ENCODE results near the gene ICA1. TPM values are rescaled to one million over a fixed set of nuclear protein-coding genes. Genes with fewer than 3 reads are reported as not detected.

The ICA1 gene
- total RNA-seq, 1 experiment from 2014 or later: 0.19 TPM

GRCh38 chr7:8131694-8132605 is 130.0 kb downstream of the ICA1 start:
- H3K36me3 ChIP-seq (ENCODE audit: insufficient read depth, low read length): no peaks in the 10 kb centered on the region
- H3K4me1 ChIP-seq (ENCODE audit: low read length): no peaks in the 10 kb centered on the region
- no peaks in the 10 kb centered on the region for H3K27me3 ChIP-seq (ENCODE audit: low read length)
- no peak overlapping the region for H2AFZ ChIP-seq (ENCODE audit: low read length)
- no peak overlapping the region for H3K4me3 ChIP-seq (ENCODE audit: low read length)
- H3K27ac ChIP-seq (ENCODE audit: low read length): no peak overlapping the region
- H3K79me2 ChIP-seq (ENCODE audit: low read length): no peaks in the 10 kb centered on the region
- no peaks in the 10 kb centered on the region for H4K20me1 ChIP-seq (ENCODE audit: insufficient read depth, low read depth, low read length)
- H3K4me2 ChIP-seq (ENCODE audit: low read depth, low read length, poor library complexity, severe bottlenecking): no peak overlapping the region
- no peaks in the 10 kb centered on the region for H3K9me2 ChIP-seq (replicated peaks; ENCODE audit: insufficient read depth, low read length)
- H3K9ac ChIP-seq (ENCODE audit: low read length): no peak overlapping the region
- DNase-seq: no peak
- H3K9me3 ChIP-seq (ENCODE audit: low read length): no peaks in the 10 kb centered on the region

DNA sequence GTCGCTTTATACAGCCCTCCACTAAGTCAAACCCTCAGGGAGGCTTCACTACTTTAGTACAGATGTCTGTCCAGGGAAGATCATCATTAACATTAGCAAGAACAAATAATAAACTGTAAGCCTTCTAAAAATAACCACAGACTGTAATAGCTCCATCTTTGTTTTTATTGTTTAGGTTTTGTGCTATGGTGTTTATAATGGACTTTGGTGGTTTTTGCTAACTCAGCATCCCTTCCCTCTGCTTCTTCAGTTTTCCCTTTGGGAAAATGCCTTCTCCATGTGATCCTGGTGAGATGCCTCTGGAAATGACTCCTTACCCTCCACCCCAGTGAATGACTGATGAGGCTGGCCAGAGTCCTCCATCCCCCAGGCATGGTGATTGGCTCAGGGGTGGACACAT is 131.3 kb downstream of the ICA1 start:
- H3K79me2 ChIP-seq (ENCODE audit: low read length): no peaks in the 10 kb centered on the region
- no peak for DNase-seq
- H3K27ac ChIP-seq (ENCODE audit: low read length): no peak overlapping the region
- no peak overlapping the region for H2AFZ ChIP-seq (ENCODE audit: low read length)
- H4K20me1 ChIP-seq (ENCODE audit: insufficient read depth, low read depth, low read length): no peaks in the 10 kb centered on the region
- no peak overlapping the region for H3K4me3 ChIP-seq (ENCODE audit: low read length)
- H3K4me1 ChIP-seq (ENCODE audit: low read length): peaks cover 6% of the 10 kb centered on the region; the same call in 1 of the 2 replicates
- no peaks in the 10 kb centered on the region for H3K27me3 ChIP-seq (ENCODE audit: low read length)
- no peaks in the 10 kb centered on the region for H3K36me3 ChIP-seq (ENCODE audit: insufficient read depth, low read length)
- no peaks in the 10 kb centered on the region for H3K9me3 ChIP-seq (ENCODE audit: low read length)
- H3K9ac ChIP-seq (ENCODE audit: low read length): no peak overlapping the region
- no peak overlapping the region for H3K4me2 ChIP-seq (ENCODE audit: low read depth, low read length, poor library complexity, severe bottlenecking)
- no peaks in the 10 kb centered on the region for H3K9me2 ChIP-seq (replicated peaks; ENCODE audit: insufficient read depth, low read length)

- Histone ChIP-seq H3K4me1 (ENCODE audit: low read length) (peaks cover 11% of the 10 kb centered on the region; the same call in 1 of the 2 replicates), H3K4me2 (ENCODE audit: low read depth, low read length, poor library complexity, severe bottlenecking) (no peak overlapping the region), H3K27ac (ENCODE audit: low read length) (no peak overlapping the region), H3K27me3 (ENCODE audit: low read length) (no peaks in the 10 kb centered on the region), H3K4me3 (ENCODE audit: low read length) (no peak overlapping the region), H2AFZ (ENCODE audit: low read length) (no peak overlapping the region), H3K9me2 (replicated peaks; ENCODE audit: insufficient read depth, low read length) (no peaks in the 10 kb centered on the region), H3K36me3 (ENCODE audit: insufficient read depth, low read length) (no peaks in the 10 kb centered on the region), H3K9me3 (ENCODE audit: low read length) (no peaks in the 10 kb centered on the region), H3K9ac (ENCODE audit: low read length) (no peak overlapping the region), H4K20me1 (ENCODE audit: insufficient read depth, low read depth, low read length) (no peaks in the 10 kb centered on the region), H3K79me2 (ENCODE audit: low read length) (no peaks in the 10 kb centered on the region)
- DNase-seq: no peak
These were observed 132.7 kb downstream of the ICA1 start for GRCh38 chr7:8129318-8129659.

DNA sequence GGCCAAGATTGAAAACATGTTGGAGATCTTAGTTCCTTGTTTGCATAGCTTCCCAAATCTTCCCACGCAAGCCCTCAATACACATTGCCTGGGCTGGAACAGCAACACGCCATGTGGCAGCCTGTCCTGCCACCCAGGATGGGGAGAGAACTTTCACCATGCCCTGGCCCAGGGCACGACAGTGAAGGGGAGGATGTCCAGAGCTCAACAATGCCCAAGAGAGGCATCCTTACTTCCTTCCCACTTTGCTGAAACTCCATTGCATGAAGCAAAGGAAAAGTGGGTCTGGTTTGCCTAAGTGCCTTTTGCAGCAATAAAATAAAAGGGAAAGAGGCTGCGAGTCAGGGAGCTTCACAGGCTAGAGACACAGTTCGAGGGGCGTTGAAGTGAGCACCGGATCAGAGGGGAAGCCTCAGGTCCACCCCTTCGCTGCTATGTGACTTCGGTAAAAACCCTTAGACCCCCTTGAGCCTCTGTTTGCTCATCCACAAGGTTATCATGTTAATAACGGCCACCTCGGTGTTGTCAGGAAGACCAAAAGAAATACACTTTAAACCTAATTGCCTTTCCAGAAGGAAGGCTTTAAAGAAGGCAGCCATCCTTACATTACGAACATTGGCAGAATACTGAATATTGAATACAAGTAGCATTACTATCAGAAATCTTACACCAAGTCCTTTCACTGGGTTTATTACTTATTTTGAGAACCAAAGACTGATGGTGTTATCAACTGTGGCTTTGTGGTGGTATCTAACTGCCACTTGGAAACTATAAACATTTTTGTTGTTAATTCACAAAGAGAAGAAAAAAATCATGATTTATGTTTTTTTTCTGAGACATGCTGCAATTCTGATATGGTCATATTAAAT is 133.3 kb downstream of the ICA1 start:
- Histone ChIP-seq H3K4me2 (ENCODE audit: low read depth, low read length, poor library complexity, severe bottlenecking) (no peak overlapping the region), H2AFZ (ENCODE audit: low read length) (no peak overlapping the region), H3K4me3 (ENCODE audit: low read length) (no peak overlapping the region), H3K4me1 (ENCODE audit: low read length) (peaks cover 11% of the 10 kb centered on the region; the same call in 1 of the 2 replicates), H3K79me2 (ENCODE audit: low read length) (no peaks in the 10 kb centered on the region), H3K27me3 (ENCODE audit: low read length) (no peaks in the 10 kb centered on the region), H3K9me3 (ENCODE audit: low read length) (no peaks in the 10 kb centered on the region), H3K9me2 (replicated peaks; ENCODE audit: insufficient read depth, low read length) (no peaks in the 10 kb centered on the region), H3K36me3 (ENCODE audit: insufficient read depth, low read length) (no peaks in the 10 kb centered on the region), H3K9ac (ENCODE audit: low read length) (no peak overlapping the region), H3K27ac (ENCODE audit: low read length) (no peak overlapping the region), H4K20me1 (ENCODE audit: insufficient read depth, low read depth, low read length) (no peaks in the 10 kb centered on the region)
- no peak for DNase-seq

GRCh38 chr7:8126601-8127167 is 135.3 kb downstream of the ICA1 start:
- Histone ChIP-seq H3K9me2 (replicated peaks; ENCODE audit: insufficient read depth, low read length) (no peaks in the 10 kb centered on the region), H4K20me1 (ENCODE audit: insufficient read depth, low read depth, low read length) (no peaks in the 10 kb centered on the region), H3K79me2 (ENCODE audit: low read length) (no peaks in the 10 kb centered on the region), H3K4me1 (ENCODE audit: low read length) (peaks cover 14% of the 10 kb centered on the region), H3K9ac (ENCODE audit: low read length) (no peak overlapping the region), H3K36me3 (ENCODE audit: insufficient read depth, low read length) (no peaks in the 10 kb centered on the region), H3K4me2 (ENCODE audit: low read depth, low read length, poor library complexity, severe bottlenecking) (no peak overlapping the region), H2AFZ (ENCODE audit: low read length) (no peak overlapping the region), H3K27ac (ENCODE audit: low read length) (no peak overlapping the region), H3K9me3 (ENCODE audit: low read length) (no peaks in the 10 kb centered on the region), H3K27me3 (ENCODE audit: low read length) (no peaks in the 10 kb centered on the region), H3K4me3 (ENCODE audit: low read length) (no peak overlapping the region)
- DNase-seq: no peak

GRCh38 chr7:8125680-8126444 is 136.1 kb downstream of the ICA1 start:
- Histone ChIP-seq H3K9ac (ENCODE audit: low read length) (no peak overlapping the region), H3K4me2 (ENCODE audit: low read depth, low read length, poor library complexity, severe bottlenecking) (peak overlapping the region; percentile 2), H3K79me2 (ENCODE audit: low read length) (no peaks in the 10 kb centered on the region), H3K27me3 (ENCODE audit: low read length) (no peaks in the 10 kb centered on the region), H3K9me2 (replicated peaks; ENCODE audit: insufficient read depth, low read length) (no peaks in the 10 kb centered on the region), H3K27ac (ENCODE audit: low read length) (no peak overlapping the region), H3K4me3 (ENCODE audit: low read length) (no peak overlapping the region), H3K36me3 (ENCODE audit: insufficient read depth, low read length) (no peaks in the 10 kb centered on the region), H4K20me1 (ENCODE audit: insufficient read depth, low read depth, low read length) (no peaks in the 10 kb centered on the region), H2AFZ (ENCODE audit: low read length) (peak overlapping the region; percentile 46; the same call in 1 of the 2 replicates), H3K4me1 (ENCODE audit: low read length) (peaks cover 22% of the 10 kb centered on the region), H3K9me3 (ENCODE audit: low read length) (no peaks in the 10 kb centered on the region)
- DNase-seq: peak; percentile 51

GRCh38 chr7:8121243-8121642 is 140.7 kb downstream of the ICA1 start:
- H3K9me3 ChIP-seq (ENCODE audit: low read length): no peaks in the 10 kb centered on the region
- no peak for DNase-seq
- H3K27me3 ChIP-seq (ENCODE audit: low read length): no peaks in the 10 kb centered on the region
- H3K4me2 ChIP-seq (ENCODE audit: low read depth, low read length, poor library complexity, severe bottlenecking): no peak overlapping the region
- H3K4me3 ChIP-seq (ENCODE audit: low read length): no peak overlapping the region
- no peaks in the 10 kb centered on the region for H3K79me2 ChIP-seq (ENCODE audit: low read length)
- H3K9ac ChIP-seq (ENCODE audit: low read length): no peak overlapping the region
- H3K27ac ChIP-seq (ENCODE audit: low read length): no peak overlapping the region
- H3K36me3 ChIP-seq (ENCODE audit: insufficient read depth, low read length): no peaks in the 10 kb centered on the region
- no peak overlapping the region for H2AFZ ChIP-seq (ENCODE audit: low read length)
- H3K9me2 ChIP-seq (replicated peaks; ENCODE audit: insufficient read depth, low read length): no peaks in the 10 kb centered on the region
- no peaks in the 10 kb centered on the region for H4K20me1 ChIP-seq (ENCODE audit: insufficient read depth, low read depth, low read length)
- H3K4me1 ChIP-seq (ENCODE audit: low read length): peaks cover 22% of the 10 kb centered on the region
